CD4-positive, alpha-beta T cell treated with Interleukin-4 for 4 hours (primary cell): ENCODE data around the gene CHST1.

ENCODE experiments used
- DNase-seq: peaks from one replicate; pipeline ENCODE4 v3.0.0-alpha.2; 2020

CHST1 gene, protein sequence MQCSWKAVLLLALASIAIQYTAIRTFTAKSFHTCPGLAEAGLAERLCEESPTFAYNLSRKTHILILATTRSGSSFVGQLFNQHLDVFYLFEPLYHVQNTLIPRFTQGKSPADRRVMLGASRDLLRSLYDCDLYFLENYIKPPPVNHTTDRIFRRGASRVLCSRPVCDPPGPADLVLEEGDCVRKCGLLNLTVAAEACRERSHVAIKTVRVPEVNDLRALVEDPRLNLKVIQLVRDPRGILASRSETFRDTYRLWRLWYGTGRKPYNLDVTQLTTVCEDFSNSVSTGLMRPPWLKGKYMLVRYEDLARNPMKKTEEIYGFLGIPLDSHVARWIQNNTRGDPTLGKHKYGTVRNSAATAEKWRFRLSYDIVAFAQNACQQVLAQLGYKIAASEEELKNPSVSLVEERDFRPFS

DNA sequence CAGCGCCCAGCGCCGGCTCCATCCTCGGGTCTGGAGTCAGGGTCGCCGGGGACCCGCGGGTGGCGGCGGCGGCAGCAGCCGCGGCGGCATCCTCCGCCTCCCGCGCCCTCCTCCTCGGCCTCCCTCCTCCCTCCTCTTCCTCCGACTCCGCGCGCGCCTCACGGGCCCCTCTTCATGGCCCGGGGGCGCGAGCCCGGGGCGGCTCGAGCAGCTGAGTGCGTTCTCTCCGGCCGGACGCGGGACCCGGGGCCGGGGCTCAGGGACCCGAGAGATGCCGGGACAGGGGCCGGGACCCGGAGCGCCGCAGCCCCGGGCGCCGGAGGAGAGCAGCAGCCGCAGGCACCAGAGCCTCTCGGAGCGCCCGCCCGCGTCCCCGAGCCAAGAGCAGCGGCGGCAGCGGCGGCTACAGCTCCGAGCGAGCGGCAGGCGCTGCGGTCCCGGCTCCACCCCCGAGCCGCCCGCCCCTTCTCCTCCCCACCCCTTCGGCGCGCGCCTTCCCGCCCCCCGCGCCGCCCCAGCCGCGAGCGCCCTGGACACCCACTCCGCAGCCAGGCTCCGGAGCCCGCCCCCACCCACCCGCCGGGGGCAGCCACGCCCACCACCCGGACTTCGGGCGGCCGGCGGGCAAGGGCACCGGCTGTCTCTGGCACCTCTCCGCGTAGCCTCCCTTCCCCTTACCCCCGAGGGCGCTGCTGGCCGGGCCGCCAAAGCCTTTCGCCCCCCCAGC is at the start of gene CHST1:
TSS of gene CHST1 (minus strand) at position 417 of the 727 bp plus-strand sequence. CDS start 14,699 bp downstream, outside the sequence.
- no peak for DNase-seq

DNA sequence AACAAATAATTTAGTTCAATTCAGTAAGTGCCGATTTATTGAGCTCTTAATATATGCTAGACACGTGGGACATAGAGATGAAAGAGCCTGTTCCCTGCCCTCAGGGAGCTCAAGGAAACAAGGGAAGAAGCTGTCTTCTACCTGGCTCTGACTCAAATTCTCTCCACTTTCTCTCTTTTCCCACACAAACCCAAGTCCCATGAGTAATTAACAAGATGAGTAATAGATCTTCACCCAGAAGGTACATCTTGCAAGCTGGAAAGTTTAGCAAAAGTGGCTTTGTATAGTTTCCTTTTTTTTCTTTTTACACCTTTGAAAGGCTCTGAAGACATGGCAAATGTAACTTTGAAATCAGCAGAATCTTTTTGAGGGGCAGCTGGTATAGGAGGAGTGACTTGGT is 48.2 kb upstream of the CHST1 start:
- no peak for DNase-seq

DNA sequence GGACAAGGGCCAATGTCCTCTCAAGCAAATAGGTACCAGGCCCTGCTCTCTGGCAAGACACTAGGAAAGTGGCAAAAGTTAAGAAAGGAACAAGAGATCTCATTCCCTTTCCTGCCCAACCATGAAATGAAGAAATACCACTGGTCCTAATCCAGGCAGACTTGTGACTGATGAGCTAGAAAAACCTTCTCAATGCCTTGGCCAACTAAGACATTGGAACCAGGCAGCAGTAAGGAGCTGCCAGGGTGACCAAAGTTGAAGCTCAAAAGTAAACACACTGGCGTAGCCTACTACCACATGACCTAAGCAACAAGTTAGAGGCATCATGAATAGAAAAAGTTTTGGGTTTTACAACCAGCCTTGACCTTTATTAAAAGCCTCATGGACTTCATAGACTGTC is 45.1 kb upstream of the CHST1 start:
- DNase-seq, result no peak

DNA sequence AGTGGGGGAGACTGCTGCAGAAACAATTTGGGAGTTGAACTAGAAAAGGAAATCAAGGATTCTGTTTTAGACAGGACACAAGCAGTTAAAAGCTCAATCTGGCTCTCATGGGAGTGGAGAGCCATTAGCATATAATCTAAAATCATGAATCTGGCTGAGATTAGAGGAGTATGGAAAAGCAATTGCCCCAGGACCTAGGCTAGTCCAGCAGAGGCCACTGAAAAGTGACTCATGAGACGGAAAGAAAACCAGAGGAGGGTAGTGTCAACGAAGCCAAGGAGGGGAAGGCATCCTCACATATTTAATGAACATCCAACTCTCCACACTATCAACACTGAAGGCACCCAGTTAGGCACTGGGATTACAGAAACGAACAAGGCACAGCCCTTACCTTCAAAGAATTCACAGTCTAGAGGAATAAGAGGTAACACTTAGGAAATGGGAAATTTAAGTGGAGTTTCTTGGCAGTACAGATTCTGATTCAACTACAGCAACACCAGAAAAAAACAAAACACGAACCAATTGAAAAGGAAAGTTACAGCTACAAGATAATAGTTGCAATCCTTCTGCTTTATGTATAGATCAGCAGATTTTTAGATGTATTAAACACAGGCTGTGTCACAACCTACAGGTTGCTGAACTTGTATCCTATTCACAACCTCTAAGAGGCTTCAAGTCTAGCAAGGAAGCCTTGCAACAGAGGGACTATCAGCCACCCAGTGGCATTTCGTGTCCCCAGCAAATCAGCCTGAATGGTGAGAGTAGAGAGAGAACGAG is 43.7 kb upstream of the CHST1 start:
- DNase-seq, result no peak

DNA sequence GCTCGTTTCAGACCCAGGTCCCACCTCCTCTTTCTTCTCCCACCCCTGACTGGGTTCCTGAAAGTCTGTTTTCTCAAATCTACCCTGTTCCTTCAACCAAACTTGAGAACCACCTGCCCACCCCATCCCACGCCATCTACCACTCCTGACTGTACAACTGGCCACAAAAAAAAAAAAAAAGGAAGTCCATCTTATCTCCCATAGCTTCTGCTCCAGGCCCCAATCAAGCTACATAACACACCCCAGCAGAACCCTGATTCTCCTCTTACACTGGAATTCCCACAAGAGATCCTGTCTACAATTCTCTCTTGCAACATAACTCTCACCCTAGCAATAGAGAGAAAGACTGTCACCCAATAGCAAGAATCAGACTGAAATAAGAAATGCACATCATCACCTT is 39.2 kb upstream of the CHST1 start:
- no peak for DNase-seq

DNA sequence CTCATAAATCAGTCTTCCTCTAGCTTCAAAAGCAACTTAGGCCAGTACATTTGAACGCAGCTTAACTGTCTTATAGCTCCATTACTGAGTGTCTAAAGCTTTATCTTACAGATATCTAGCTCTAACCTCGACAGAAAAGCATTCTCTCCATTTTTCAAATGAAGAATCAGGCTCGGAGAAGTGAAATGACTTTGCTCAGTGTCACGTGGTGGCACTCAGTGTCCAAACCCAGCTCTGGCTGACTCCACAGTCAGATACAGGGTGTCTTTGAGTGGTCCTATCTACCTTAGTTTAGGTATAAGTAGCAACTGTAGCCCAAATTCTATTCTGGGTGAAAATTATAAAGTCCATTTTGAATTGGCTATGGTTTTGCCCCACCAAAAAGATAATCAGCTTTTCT is 38.7 kb upstream of the CHST1 start:
- DNase-seq, result no peak

DNA sequence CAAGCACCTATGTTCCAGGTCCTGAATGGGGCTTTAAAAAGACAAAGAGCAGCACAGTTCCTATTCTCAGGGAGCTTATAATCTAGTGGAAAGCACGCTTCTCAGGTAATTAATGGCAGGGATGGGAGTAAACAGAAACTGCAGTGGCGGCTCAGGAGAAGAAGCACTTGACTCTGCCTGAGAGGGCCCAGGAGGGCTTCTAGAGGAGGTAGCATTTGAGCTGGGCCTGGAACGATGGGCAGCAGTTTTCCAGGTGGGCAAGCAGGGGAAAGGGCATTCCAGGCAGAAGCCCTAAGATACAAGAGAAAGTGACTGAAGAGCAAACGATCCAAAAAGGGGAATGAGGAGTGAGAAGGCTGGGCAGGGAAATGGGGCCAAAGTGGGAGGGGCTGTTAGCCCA is 37.1 kb upstream of the CHST1 start:
- no peak for DNase-seq

DNA sequence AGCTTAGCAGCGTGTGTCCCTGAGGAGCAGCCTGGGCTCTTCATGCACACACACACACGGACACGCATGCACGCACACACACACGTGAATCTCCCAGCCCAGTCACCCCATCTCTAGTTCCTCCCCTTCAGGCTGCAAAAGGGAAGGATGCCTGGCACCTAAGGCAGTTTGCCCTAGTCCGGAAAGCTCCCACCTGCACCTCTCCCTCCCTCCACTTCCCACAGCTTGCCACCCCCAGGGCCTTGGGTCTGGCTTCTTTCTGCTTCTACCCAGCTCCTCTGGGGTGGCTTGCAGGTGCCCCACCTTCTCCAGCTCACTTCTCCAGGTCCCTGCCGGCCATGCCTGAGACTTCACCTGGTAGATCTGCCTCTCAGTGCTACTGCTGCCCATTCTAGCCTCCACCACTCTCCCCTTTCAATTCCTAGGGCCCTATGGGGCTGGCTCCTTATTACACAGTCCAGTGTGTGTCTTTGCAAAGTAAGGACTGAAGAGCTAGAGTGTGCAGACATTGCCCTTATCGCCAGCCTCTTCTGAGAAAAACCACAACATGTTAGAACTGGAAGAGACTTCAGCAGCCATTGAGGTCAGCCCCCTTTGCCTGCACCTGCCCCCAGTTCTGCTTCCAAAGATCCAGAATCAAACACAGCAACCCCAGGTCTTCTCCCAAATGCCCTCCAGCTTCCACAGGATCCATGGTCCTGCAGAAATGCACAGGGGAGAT is 33.5 kb upstream of the CHST1 start:
- no peak for DNase-seq

DNA sequence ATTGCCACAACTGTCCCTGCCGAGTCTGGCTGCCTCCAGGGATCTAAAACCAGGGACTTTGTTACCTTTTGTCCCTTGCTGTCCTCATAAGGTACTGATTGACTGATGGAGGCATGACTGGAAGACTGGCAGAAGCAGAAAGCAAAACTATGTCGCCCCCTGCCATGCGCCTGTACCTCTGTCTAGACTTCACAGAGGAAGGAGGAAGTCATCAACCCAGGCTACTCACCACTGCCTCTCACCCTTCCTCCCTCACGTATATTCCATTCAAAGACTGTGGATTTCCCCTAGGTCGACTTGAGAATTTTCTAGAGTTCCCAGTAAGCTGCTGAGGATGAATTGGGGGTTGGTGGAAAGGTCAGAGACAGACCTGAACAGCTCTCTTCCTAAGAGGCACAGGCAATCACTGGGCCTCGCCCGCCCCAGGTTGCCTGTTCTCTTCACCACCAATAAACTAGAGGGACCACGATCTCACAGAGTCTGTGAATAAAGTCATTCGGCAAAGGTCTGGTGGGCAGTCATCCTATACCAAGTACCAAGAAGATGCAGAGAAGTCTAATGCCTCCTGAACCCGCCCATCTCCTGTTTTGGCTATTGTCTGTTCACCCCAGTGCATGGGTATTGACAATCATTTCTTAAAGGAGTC is 27.5 kb upstream of the CHST1 start:
- DNase-seq, result no peak

DNA sequence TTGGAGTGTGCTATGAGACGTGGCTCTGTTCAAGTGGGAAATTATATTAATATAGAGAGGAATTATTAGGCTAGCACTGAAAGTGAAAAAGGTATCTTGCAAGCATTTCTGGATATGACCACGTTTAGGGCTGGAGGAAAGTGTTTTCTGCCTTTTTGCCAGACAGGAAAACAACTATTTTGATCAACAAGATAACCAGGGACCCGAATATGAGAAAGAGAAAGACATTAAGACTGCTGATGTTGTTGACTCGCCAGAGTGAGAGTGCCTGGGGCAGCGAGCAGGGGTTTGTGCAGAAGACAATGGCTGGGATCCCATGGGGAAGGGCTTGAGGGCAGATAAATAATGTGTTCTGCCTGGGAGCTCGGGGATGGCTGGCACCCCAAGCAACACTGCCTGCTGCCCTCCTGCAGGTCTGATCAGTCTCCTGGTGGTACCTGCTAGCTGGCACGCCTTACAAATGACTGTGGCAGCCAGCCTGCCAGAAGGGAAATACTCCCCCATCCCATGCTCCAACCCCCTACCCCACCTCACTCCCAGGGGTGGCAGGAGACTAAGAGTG is 23.1 kb upstream of the CHST1 start:
- no peak for DNase-seq

DNA sequence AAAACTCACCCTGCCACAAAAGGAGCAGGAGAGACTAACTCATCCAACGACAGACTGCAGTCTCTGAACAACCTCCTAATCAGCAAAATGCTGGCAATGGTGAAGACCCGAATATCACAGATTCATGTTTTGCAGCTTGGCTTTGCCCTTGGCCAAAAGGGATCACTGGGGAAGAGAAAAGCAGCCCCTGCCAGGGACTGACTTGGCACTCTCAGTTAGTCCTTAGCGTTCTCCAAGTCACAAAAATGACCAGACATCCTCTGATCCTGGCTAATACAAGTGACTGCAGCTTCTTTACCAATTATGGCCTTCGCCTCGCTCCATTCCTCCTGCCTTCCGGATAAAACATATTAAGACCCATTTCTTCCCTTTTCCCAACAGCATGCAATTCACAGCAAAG is 22.4 kb upstream of the CHST1 start:
- no peak for DNase-seq

DNA sequence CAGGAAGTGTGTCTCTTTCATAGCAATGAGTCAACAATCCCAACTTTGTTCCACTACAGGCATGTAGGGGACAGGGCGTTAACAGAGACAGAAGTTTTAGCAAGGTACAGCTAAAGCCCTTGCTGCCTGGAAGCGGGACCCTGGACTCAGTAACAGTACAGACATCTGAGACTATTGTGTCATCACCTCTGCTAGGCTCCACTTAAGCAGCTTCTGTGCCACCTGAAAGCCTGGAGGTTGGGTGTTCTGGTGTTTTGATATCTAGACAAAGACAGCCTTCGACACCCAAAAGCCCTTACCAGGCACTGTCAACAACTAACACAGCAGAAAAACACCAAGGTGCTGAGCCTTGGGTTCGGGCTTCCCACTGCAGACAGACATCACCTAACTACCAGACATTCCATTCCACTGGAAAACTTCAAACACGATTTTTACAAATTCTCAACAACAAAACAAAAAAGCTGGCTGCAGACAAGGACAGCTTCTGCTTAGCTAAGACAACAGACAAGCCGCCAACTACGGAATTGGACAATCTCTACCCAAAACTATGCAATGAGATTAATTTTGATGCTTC is 20.6 kb upstream of the CHST1 start:
- DNase-seq, result no peak

DNA sequence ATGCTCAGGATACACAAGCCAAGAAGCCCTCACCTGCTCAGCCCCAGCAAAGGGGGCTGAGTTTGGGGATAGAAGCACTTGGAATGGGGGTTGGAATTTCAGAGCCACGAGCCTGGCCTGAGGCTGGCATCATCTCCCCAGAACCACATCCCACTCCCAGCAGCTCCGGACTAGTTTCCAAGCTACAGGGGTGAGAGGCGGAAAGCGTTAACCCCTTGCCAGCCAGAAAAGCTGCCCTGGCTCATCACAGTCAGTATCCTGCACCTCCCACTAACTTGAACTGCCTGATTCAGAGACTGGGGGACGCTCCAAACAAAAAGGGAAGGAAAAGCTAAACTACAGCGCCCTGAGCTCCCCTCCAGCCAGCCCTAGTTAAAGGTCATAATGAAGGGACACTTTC is 19.0 kb upstream of the CHST1 start:
- DNase-seq, result no peak

DNA sequence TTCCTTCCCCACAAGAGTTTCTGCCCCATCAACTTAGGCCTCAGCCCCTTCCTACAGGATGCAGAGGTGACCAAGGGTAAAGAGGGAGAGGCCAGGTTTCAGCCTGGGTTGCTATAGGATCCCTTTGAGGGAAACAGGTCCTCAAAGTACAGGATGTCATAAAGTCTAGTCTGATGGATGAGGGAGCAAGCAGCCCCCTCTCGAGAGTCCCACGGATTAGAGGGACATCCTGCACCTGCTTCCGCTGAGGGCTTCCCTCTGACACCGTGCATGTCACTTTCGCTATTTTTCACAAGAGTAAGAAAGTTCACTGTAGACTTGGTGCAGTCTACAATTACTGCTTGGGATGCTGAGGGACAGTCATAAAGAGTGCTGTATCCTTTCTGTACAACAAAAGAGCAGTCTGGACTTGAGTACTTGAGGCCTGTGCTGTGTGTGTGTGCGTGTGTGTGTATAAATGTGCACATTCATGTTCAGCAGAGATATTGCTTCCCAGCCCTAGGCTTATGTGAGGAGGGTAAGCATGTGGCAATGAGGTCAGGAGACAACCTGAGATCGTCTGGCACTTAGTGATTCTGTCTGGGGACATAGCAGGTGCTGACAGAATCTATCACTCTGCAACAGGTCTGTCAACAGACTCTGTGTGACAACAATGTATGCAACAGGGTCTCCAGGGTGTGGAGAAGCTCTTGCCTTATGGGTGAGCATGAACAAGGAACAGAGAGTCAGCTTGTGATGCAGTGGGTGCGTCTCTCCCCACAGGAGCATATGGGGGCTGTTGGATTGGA is 18.0 kb upstream of the CHST1 start:
- DNase-seq, result no peak

DNA sequence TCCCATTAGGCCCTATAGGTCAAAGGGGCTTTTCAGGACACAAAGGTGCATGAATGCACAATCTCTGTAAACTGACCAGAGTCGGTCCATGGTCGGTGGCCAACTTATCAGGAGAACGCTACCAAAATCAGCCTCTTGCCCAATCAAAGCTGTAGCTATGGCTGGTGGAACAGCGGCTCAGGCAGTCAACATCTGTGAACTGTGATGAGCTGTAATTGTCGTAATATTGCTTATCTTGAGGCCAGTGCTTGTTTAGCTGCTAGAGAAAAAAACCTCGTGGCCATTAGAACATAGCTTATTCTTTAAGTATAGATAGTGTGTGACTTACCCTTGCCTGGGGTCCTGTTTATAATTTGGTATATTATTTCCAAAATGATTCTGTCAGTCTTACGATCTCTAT is 14.4 kb upstream of the CHST1 start:
- no peak for DNase-seq

DNA sequence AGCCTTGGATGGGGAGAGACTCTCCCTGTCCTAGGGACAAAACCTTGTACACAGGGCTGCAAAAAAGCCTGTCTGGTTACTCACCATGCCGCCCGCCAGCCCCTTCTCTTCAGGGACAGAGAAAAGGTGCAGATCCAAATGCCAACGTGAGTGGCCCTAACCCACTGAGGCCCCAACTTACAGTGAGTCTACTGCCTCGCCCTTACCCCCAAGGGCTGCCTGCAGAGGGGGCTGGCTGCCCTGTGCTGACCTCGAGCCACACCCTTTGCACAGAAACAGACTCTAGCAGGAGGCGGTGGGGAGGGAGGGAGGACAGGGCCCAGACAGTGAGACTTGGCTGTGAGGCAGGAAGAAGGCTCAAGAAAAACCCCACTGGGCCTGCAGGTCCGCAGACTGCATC is 13.6 kb upstream of the CHST1 start:
- DNase-seq, result no peak

DNA sequence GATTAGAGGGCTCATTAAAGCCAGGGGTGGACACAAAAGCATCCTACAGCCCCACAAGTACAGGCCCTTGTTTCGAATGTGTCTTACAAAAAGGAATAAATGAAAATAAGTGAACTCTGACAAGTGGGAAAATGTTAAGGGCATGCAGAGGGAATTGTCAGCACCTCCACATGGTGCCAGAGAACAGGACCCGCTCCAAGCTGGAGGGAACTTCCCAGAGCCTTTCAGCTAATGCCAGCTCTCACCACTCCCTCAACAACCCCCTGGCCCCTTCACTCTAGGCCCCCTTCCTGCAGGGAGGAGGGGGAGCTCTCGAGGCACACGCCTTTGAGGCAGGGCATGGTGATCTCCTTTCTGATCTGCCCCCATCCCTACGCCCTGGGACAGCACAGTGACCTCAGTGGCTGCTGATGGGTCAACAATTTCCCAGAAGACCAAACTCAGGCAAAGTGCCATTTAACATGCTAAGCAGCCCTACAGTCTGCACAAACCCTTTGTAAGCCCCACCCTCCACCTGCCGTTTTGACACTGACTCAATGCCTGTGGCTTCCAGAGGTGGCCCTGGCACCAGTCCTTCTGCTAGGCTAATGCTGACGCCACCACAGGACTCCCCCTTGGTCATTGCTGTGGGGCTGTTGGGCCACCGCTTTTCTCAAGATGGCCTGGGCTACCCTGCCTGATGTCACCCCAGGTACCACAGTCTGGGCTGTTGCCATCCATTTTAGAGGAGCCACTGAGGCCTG is 12.5 kb upstream of the CHST1 start:
- no peak for DNase-seq

DNA sequence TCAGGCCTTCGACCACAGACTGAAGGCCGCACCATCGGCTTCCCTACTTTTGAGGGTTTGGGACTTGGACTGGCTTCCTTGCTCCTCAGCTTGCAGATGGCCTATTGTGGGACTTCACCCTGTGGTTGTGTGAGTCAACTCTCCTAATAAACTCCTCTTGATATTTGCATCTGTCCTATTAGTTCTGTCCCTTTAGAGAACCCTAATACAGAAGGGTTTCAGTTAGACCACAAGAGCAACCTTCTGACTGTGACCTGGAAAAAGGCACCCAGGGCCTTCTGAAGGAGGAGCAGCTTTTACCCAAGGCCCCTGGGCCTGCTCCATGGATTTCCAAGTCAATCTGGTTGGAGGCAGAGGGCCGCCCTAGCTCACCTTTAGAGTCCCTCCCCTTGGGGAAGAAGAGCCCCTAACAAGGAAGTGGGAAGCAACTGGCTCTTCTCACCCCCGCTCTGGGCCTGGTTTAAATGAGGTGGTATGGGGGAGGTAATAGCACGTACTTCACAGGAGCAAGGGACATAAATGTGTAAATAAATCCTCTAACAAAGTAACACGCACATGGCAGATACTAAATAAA is 11.2 kb upstream of the CHST1 start:
- no peak for DNase-seq

DNA sequence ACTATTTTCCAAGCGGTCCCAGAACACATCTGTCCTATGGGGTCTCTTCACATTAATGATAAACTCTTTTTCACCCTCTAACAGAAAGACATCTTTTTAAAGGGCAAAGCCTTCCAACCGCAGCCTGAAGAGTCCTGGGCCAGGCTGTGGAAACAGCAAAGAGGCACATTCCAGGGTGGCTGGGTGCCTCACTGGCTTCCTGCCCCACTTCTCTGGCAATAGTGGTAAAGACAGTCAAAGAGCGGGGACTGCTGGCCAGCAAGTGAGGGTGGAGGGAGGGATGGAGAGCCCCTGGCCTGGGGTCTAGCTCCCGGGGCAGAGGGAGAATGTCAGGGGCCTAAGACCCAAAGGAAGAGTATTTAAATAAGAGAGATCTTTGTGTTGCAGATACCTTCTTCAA is 10.2 kb upstream of the CHST1 start:
- DNase-seq, result no peak
